HG03097 (cell line): Measurements from ENCODE around the gene RNASE13.
A peak's percentile ranks its signal among the peaks of the same experiment; 100 is the strongest.

ENCODE experiments used
- ATAC-seq: cut with Tn5 transposase; IDR thresholded peaks from one replicate; pipeline ENCODE4 v1.9.1; 2021; ENCODE audit not compliant: unreplicated experiment, low FRiP score

Gene RNASE13, protein sequence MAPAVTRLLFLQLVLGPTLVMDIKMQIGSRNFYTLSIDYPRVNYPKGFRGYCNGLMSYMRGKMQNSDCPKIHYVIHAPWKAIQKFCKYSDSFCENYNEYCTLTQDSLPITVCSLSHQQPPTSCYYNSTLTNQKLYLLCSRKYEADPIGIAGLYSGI

DNA sequence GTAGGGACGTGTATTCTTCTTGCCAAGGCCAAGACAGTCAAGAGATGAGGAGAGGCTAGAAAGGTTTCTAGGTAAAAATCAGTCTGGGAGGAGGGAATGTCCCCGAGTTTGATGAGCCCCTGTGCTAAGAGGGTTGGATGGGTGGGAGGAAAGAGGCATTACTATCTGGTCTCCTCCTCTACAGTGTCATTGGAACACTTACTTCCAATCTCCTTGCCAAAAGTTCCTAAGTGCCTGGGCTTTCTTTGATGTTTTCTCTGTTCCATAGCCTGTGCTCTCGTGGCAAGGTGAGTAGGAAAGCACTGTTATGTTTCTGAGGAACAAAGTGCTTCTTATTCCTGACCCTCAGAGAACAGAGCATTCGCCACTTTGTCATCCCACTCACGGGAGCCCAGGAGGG lies at the start of gene RNASE13:
TSS of gene RNASE13 (minus strand) at position 101 of the 400 bp plus-strand sequence. CDS start 519 bp downstream, outside the sequence.
- ATAC-seq = no peak

- no peak for ATAC-seq
These were observed 49.8 kb upstream of the RNASE13 start for GRCh38 chr14:21084396-21084795.

GRCh38 chr14:21083565-21084325 lies 49.1 kb upstream of the RNASE13 start:
- ATAC-seq = no peak

DNA sequence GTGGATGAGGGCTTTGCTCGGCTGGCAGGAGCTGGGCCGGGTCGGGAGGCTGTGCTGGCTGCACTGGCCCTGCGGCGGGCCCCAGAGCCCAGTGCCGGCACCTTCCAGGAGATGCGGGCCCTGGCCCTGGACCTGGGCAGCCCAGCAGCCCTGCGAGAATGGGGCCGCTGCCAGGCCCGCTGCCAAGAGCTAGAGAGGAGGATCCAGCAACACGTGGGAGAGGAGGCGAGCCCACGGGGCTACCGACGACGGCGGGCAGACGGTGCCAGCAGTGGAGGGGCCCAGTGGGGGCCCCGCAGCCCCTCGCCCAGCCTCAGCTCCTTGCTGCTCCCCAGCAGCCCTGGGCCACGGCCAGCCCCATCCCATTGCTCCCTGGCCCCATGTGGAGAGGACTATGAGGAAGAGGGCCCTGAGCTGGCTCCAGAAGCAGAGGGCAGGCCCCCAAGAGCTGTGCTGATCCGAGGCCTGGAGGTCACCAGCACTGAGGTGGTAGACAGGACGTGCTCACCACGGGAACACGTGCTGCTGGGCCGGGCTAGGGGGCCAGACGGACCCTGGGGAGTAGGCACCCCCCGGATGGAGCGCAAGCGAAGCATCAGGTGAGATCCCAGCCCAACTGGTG lies 47.0 kb upstream of the RNASE13 start:
- no peak for ATAC-seq

DNA sequence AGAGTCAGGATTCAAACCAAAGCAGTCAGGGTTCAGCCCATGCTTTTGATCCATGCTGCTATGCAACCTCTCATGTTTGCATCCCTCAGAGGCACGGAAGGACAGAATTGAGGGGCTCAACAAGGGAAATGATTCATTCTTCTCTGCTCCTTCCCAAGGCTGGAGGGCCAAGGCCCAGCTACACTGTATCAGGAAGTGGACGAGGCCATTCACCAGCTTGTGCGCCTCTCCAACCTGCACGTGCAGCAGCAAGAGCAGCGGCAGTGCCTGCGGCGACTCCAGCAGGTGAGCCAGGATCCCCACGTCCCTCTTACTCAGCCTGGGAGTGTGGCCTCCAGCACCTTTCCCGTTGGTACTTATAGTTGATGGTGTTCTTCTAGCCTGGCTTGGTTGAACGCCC lies 44.1 kb upstream of the RNASE13 start:
- no peak for ATAC-seq

DNA sequence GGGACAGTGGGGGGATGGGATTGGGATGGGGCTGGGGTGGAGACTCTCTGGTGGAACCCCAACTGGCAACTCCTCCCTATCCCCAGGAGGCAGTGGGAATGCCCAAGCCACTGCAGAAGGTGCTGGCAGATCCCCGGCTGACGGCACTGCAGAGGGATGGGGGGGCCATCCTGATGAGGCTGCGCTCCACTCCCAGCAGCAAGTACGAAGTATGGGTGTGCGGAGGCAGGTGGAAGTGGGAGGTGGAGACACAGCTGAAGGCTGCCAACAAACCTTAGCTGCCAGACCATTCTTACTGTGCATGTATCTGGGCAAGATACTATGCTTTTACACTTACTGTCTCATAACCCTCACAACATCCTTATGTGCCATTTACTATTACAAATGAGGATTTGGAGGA lies 43.7 kb upstream of the RNASE13 start:
- ATAC-seq = no peak

- ATAC-seq = no peak
These were observed 43.1 kb upstream of the RNASE13 start for GRCh38 chr14:21077672-21078071.

DNA sequence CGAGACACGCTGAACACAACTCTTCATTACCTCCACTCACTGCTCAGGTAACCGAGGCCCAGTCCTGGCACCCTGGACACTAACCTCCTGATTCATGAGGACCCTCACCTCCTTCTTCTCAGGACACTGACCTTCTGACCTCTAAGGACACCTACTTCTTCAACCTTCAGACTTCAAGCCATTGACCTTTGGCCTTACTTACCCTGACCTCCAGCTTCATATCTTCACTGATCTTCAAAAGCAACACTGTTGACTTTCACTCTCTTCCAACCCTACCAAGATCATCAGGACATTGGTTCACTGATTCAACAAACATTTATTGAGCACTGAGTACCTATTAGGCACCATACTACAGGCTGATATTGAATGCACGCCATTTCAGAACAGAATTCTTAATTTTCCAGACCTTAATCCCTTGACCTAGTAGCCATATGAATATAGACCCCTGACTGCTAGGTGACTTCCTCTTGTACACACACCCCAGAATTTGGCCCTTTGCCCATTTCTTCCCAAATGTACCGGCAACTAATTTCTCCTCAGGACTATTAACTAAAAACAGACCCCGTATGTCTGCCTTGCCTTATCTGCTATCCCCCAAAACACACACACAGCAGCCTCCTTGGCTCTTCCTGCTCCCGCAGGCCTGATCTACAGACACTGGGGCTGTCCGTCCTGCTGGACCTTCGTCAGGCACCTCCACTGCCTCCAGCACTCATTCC lies 41.3 kb upstream of the RNASE13 start:
- no peak for ATAC-seq

- ATAC-seq = no peak
These were observed 40.0 kb upstream of the RNASE13 start for GRCh38 chr14:21074398-21075272.

GRCh38 chr14:21073921-21074320 lies 39.3 kb upstream of the RNASE13 start:
- ATAC-seq = no peak

DNA sequence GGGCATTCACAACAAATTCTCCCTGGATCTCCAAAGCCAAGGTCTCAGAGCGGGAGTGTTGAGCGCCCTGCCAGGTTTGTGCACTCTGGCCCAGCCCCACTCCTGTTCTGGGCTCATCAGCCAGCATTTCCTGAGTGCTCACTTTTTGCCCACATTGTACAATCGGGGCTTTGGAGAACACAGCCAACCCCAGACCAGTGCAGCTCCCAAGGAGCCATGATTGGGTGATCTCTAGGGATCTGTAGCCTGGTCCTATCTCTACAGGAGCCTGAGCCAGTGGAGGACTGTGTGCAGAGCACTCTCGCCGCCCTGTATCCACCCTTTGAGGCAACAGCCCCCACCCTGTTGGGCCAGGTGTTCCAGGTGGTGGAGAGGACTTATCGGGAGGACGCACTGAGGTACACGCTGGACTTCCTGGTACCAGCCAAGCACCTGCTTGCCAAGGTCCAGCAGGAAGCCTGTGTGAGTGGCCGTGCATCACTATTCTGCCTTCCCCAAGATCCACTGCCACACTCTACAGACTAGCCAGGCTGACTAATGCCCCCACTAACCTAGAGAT lies 38.3 kb upstream of the RNASE13 start:
- no peak for ATAC-seq

DNA sequence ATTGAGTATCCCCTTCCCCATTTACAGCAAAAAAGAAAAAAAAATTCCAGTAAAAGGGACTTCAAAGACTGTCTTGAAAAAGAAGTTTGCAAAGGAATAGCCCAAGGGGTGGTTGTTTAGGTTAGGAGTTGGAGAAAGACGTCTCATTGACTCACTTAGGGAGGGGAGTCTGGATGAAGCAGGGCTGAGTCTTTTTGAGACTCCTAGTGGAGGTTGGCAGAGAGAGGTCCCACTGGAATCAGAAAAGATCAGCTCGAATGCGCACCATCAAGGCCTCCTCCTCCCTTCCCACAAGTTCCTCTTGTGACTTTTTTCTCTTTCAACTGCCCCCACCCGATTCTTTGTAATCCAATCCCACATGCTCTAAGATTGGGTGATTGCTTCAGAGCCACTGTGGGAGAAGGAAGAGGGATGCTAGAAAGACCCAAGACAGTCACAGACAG lies 37.4 kb upstream of the RNASE13 start:
- no peak for ATAC-seq

DNA sequence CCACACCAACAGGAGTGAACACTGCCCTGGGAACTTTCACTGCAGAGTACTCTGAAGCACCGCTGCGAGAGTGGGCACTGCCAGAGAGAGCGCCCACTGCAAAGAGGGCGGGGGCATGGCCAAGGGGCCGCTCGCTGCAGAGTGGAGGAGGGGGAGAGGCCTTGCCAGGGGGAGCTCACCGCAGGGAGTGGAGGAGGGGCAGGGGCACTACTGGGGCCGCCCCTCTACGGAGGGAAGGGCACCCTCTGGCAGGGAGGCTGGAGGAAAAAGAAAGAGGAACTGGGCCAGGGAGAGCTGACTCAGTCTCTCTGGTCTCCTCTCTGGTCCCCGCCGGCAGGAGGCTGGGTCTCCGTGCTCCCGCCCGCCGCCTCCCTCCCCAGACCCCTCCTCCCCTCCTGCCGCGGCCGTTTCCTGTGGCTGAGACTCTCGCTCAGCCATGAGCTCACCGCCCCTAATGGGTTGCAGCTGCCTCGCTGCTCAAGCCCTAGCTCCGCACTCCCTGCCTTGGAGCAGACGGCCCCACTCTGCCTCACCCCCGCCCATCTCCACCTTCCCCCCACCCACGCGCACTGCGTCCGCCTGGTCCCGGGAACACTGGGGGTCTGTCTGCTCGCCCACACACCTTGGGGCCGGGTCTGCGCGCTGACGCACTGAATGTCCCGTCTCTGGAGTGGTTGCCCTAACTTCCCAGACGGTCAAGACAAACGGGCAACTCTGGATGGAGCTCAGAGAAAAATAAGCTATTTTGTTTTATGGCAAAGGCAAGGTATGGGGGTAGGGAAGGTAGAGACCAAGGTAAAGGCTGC lies 36.8 kb upstream of the RNASE13 start:
- ATAC-seq = peak; percentile 58

GRCh38 chr14:21070610-21071224 lies 36.1 kb upstream of the RNASE13 start:
- no peak for ATAC-seq

- ATAC-seq = no peak
These were observed 35.5 kb upstream of the RNASE13 start, which contains the start of gene ARHGEF40 for GRCh38 chr14:21070083-21070609. Gene ARHGEF40 (plus strand): TSS chr14:21070304. CDS start chr14:21070397, 93 bp downstream.

GRCh38 chr14:21069388-21070082 lies 34.9 kb upstream of the RNASE13 start:
- ATAC-seq = no peak

GRCh38 chr14:21068521-21069387 lies 34.1 kb upstream of the RNASE13 start:
- no peak for ATAC-seq
